SU-DHL-6 (cell line): ENCODE measurements around the gene DEPDC5.

Source experiments
- H2AFZ ChIP-seq: fragments of 200-600 bp; sonication (generic); 2 replicates; pipeline ENCODE4 v1.6.1; 2014; ENCODE audit warnings: low read depth, mild to moderate bottlenecking, moderate library complexity, mixed read lengths, antibody characterized with exemption, low read length; ENCODE audit not compliant: severe bottlenecking
- H3F3A ChIP-seq: fragments of 200-600 bp; shearing (Covaris generic); 2 replicates; pipeline ENCODE4 v1.6.0; 2016; ENCODE audit warnings: antibody characterized with exemption, mild to moderate bottlenecking; ENCODE audit not compliant: insufficient read depth
- H3K27ac ChIP-seq: fragments of 200-600 bp; sonication (generic); 2 replicates; pipeline ENCODE4 v1.5.1; 2016; ENCODE audit warnings: low read depth, mild to moderate bottlenecking, low read length, moderate library complexity, mixed read lengths
- H3K27me3 ChIP-seq: fragments of 200-600 bp; sonication (generic), shearing (Covaris generic); 2 replicates; pipeline ENCODE4 v1.6.0; 2014; ENCODE audit warnings: mild to moderate bottlenecking, low read length
- H3K36me3 ChIP-seq: fragments of 200-600 bp; sonication (generic); 2 replicates; pipeline ENCODE4 v1.6.1; 2014; ENCODE audit warnings: mild to moderate bottlenecking, low read length, mixed read lengths
- H3K4me2 ChIP-seq: fragments of 300-600, 200-600 bp; shearing (Covaris generic), sonication (generic); 2 replicates; pipeline ENCODE4 v1.6.0; 2014; ENCODE audit warnings: low read length, low read depth, mild to moderate bottlenecking; ENCODE audit not compliant: poor library complexity, severe bottlenecking
- H3K4me3 ChIP-seq: fragments of 200-600 bp; sonication (generic); 2 replicates; pipeline ENCODE4 v1.5.1; 2014; ENCODE audit warnings: antibody characterized with exemption, low read length, mild to moderate bottlenecking, mixed read lengths; ENCODE audit not compliant: insufficient read depth, poor library complexity, severe bottlenecking
- H3K79me2 ChIP-seq: fragments of 200-600 bp; sonication (generic); 2 replicates; pipeline ENCODE4 v1.6.1; 2014; ENCODE audit warnings: mild to moderate bottlenecking, low read length, moderate library complexity; ENCODE audit not compliant: insufficient read depth
- H3K9ac ChIP-seq: fragments of 200-600 bp; sonication (generic); 2 replicates; pipeline ENCODE4 v1.7.0; 2014; ENCODE audit warnings: mild to moderate bottlenecking, low read length
- H3K9me2 ChIP-seq: fragments of 200-600 bp; sonication (generic); replicated peaks from 2 replicates; pipeline ENCODE4 v1.6.1; 2014; ENCODE audit warnings: low read length; ENCODE audit not compliant: insufficient read depth
- H3K9me3 ChIP-seq: fragments of 200-600 bp; sonication (generic); 2 replicates; pipeline ENCODE4 v1.6.1; 2014; ENCODE audit warnings: low read length, mixed read lengths; ENCODE audit not compliant: insufficient read depth
- H4K20me1 ChIP-seq: fragments of 200-600 bp; sonication (generic); 2 replicates; pipeline ENCODE4 v1.6.1; 2014; ENCODE audit warnings: low read depth, mild to moderate bottlenecking, antibody characterized with exemption, low read length, moderate library complexity, mixed read lengths
- EZH2phosphoT487 ChIP-seq: fragments of 200-600 bp; sonication (generic), shearing (Covaris generic); conservative IDR thresholded peaks from 2 replicates; pipeline ENCODE4 v1.6.1; 2018; ENCODE audit warnings: mild to moderate bottlenecking, antibody characterized with exemption, low read length, moderate library complexity, mixed read lengths
- TF ChIP-seq, protein P1 (sequence below): fragments of 200-600 bp; sonication (generic); IDR thresholded peaks from one replicate; pipeline ENCODE4 v1.5.1; 2017; ENCODE audit warnings: antibody characterized with exemption, mild to moderate bottlenecking, low read length, moderate library complexity; ENCODE audit not compliant: insufficient read depth, poor library complexity, severe bottlenecking

DEPDC5 gene

DNA sequence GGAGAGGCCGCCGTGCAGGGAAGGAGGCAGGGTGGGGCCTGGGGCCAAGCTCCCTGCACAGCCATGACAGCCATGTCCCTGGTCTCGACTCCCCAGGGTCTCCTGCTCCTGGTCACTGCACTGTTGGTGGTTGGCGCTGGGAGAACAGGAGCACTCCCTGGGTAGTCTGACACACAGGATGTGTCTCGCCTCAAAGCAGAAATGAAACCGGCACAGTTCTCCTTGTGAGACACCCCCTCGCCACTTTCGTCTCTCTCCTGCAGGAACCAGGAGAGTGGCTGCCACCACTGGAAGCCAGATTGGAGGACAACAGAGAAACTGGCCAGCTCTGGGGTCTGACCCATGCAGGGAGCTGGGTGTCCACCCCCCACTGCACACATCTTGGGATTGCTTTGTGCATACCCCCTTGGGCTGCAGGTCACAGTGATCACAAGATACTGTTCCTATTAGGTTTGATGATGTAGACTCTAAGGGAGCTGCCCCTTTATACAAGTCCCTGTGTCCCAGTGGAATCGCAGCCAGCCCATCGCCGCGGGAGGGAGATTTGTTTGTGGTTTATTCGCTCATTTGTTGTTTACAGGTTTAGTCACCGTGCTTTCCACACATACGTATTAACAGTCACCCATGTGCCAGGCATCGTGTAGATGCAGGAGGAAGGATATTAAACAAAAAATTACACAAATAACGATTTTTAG is 163.6 kb downstream of the DEPDC5 start:
- Histone ChIP-seq H3K4me3 (no peak overlapping the region), H3K27ac (no peak overlapping the region), H3F3A (no peaks in the 10 kb centered on the region), H3K9me2 (no peaks in the 10 kb centered on the region), H3K4me2 (no peak overlapping the region), H3K27me3 (no peaks in the 10 kb centered on the region), H3K36me3 (no peaks in the 10 kb centered on the region), H3K79me2 (no peaks in the 10 kb centered on the region), H4K20me1 (no peaks in the 10 kb centered on the region), H3K9ac (no peak overlapping the region), H2AFZ (no peak overlapping the region), H3K9me3 (no peaks in the 10 kb centered on the region)
- no peak for TF ChIP-seq EZH2phosphoT487
- TF ChIP-seq, protein P1, sequence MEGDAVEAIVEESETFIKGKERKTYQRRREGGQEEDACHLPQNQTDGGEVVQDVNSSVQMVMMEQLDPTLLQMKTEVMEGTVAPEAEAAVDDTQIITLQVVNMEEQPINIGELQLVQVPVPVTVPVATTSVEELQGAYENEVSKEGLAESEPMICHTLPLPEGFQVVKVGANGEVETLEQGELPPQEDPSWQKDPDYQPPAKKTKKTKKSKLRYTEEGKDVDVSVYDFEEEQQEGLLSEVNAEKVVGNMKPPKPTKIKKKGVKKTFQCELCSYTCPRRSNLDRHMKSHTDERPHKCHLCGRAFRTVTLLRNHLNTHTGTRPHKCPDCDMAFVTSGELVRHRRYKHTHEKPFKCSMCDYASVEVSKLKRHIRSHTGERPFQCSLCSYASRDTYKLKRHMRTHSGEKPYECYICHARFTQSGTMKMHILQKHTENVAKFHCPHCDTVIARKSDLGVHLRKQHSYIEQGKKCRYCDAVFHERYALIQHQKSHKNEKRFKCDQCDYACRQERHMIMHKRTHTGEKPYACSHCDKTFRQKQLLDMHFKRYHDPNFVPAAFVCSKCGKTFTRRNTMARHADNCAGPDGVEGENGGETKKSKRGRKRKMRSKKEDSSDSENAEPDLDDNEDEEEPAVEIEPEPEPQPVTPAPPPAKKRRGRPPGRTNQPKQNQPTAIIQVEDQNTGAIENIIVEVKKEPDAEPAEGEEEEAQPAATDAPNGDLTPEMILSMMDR = no peak

DNA sequence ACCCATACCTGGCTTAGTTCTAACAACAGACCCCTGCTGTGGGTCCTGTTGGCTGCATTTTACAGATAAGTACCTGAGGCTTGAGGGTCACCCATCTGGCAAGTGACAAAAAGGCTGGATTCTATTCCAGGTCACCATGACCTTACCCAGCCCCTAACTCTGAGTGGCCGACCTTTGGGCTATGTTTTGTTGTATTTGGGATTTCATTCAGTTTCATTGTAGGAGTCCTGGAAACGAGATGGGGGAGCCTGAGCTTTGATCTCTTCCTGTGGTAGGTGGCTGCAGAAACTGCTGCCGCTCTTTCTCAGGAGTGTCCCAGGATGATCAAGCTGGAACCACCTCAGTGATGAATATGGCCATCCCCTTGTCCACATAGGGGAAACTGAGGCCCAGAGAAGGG is 165.9 kb downstream of the DEPDC5 start:
- Histone ChIP-seq H3K9me3 (no peaks in the 10 kb centered on the region), H2AFZ (no peak overlapping the region), H3K27me3 (no peaks in the 10 kb centered on the region), H3K9me2 (no peaks in the 10 kb centered on the region), H3F3A (no peaks in the 10 kb centered on the region), H4K20me1 (no peaks in the 10 kb centered on the region), H3K9ac (no peak overlapping the region), H3K79me2 (no peaks in the 10 kb centered on the region), H3K27ac (no peak overlapping the region), H3K4me2 (no peak overlapping the region), H3K4me3 (no peak overlapping the region), H3K36me3 (no peaks in the 10 kb centered on the region)
- no peak for TF ChIP-seq EZH2phosphoT487
- TF ChIP-seq, protein P1 = no peak

DNA sequence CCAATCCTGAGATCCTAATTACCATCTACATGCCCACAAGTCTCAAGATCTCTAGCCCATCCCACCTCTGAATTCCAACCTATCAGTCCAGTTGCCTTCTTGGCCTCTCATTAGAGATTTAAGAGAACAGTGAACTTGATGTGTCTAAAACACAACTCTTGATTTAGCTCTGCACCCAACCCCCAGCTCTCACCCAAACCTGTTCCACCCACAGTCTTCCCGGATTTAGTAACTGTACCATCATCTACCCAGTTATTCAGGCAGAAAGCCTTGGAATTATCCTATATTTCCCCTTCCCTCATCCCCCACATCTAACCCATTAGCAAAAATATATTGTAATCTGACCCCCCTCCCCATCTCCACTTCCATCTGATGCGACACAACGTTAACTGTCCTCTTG is 166.5 kb downstream of the DEPDC5 start:
- Histone ChIP-seq H3K27ac (no peak overlapping the region), H3K27me3 (no peaks in the 10 kb centered on the region), H3K79me2 (no peaks in the 10 kb centered on the region), H3K9me3 (no peaks in the 10 kb centered on the region), H3K9me2 (no peaks in the 10 kb centered on the region), H3K4me3 (no peak overlapping the region), H2AFZ (no peak overlapping the region), H3F3A (no peaks in the 10 kb centered on the region), H3K4me2 (no peak overlapping the region), H3K9ac (no peak overlapping the region), H3K36me3 (no peaks in the 10 kb centered on the region), H4K20me1 (no peaks in the 10 kb centered on the region)
- TF ChIP-seq, protein P1 = no peak
- TF ChIP-seq EZH2phosphoT487 = no peak
